Endodermal cell (in vitro differentiated cells): ENCODE data around the gene KIAA1217. TPM values are rescaled to one million over a fixed set of nuclear protein-coding genes. Genes with fewer than 3 reads are reported as not detected.
A peak's percentile ranks its signal among the peaks of the same experiment; 100 is the strongest.

ENCODE experiments used
- DNase-seq: peaks from one replicate; pipeline ENCODE4 v3.0.0-alpha.2; 2017
- H3K27ac ChIP-seq: 2 replicates; pipeline ENCODE4 v1.5.1; 2013; ENCODE audit warnings: mild to moderate bottlenecking, low read depth, low read length, moderate library complexity
- H3K27me3 ChIP-seq: 2 replicates; pipeline ENCODE4 v1.6.1; 2013; ENCODE audit warnings: mild to moderate bottlenecking, low read length, moderate library complexity; ENCODE audit not compliant: insufficient read depth, control insufficient read depth, poor library complexity, severe bottlenecking
- H3K36me3 ChIP-seq: 2 replicates; pipeline ENCODE4 v1.7.0; 2013; ENCODE audit warnings: mild to moderate bottlenecking, low read length, moderate library complexity; ENCODE audit not compliant: control insufficient read depth, insufficient read depth
- H3K4me1 ChIP-seq: one replicate; pipeline ENCODE4 v1.7.0; 2013; ENCODE audit warnings: low read length; ENCODE audit not compliant: control insufficient read depth, insufficient read depth
- H3K4me3 ChIP-seq: 2 replicates; pipeline ENCODE4 v1.5.1; 2013; ENCODE audit warnings: mild to moderate bottlenecking, low read length, moderate library complexity
- H3K9ac ChIP-seq: 2 replicates; pipeline ENCODE4 v1.6.1; 2013; ENCODE audit warnings: mild to moderate bottlenecking, low read length, moderate library complexity; ENCODE audit not compliant: poor library complexity, severe bottlenecking; ENCODE audit errors: extremely low read depth
- H3K9me3 ChIP-seq: 2 replicates; pipeline ENCODE4 v1.6.1; 2013; ENCODE audit warnings: mild to moderate bottlenecking, low read length, moderate library complexity; ENCODE audit not compliant: control insufficient read depth
- H3K27ac Mint-ChIP-seq: 2 replicates; pipeline ENCODE4 v1.8.0; 2020; ENCODE audit warnings: mixed read lengths
- H3K27me3 Mint-ChIP-seq: 2 replicates; pipeline ENCODE4 v1.8.0; 2021; ENCODE audit warnings: mild to moderate bottlenecking, mixed read lengths; ENCODE audit not compliant: insufficient read depth
- H3K36me3 Mint-ChIP-seq: 2 replicates; pipeline ENCODE4 v1.8.0; 2020; ENCODE audit warnings: low read depth, mixed read lengths
- H3K4me1 Mint-ChIP-seq: 2 replicates; pipeline ENCODE4 v1.8.0; 2020; ENCODE audit warnings: mixed read lengths
- H3K4me3 Mint-ChIP-seq: 2 replicates; pipeline ENCODE4 v1.8.0; 2020; ENCODE audit warnings: mild to moderate bottlenecking, moderate library complexity, mixed read lengths
- H3K9me3 Mint-ChIP-seq: 2 replicates; pipeline ENCODE4 v1.8.0; 2020; ENCODE audit warnings: mild to moderate bottlenecking, mixed read lengths
- CTCF ChIP-seq: fragments of 200-600 bp; sonication (generic); conservative IDR thresholded peaks from 2 replicates; pipeline ENCODE4 v1.5.0; 2021; ENCODE audit warnings: antibody characterized with exemption, mild to moderate bottlenecking
- WGBS, 2 experiments: methylation state at CpG; one replicate each; pipeline versions ENCODE4 v1.1.5 to v1.1.7; 2013; ENCODE audit warnings: missing lambda C conversion rate in 2 of 2, mixed read lengths in 1 of 2; ENCODE audit not compliant: insufficient coverage in 1 of 2, insufficient read length in 1 of 2; 5-methylcytosine and 5-hydroxymethylcytosine counted together
- total RNA-seq, 2 donors: library from RNA; stranded (reverse); fragmentation: NEBNext Ultra II Directional in 1 of 2; extraction: Animal tissue kit (Norgen Biotek cat#: 25700) in 1 of 2; gene quantifications; 2 replicates in 1 of 2; 3 replicates in 1 of 2; pipeline ENCODE4 v1.2.1, GENCODE V29; 2021

Gene KIAA1217
- total RNA-seq, 2 donors from 2014 or later: 25.4 to 27.2 TPM

- Mint-ChIP-seq H3K27ac (no peak overlapping the region), H3K9me3 (peaks cover 9% of the 10 kb centered on the region), H3K36me3 (peaks cover 14% of the 10 kb centered on the region), H3K4me1 (no peaks in the 10 kb centered on the region), H3K27me3 (no peaks in the 10 kb centered on the region), H3K4me3 (no peak overlapping the region)
- Histone ChIP-seq H3K4me3 (no peak overlapping the region), H3K9me3 (peaks cover 6% of the 10 kb centered on the region), H3K9ac (no peak overlapping the region), H3K4me1 (no peaks in the 10 kb centered on the region), H3K36me3 (peaks cover 17% of the 10 kb centered on the region), H3K27me3 (no peaks in the 10 kb centered on the region), H3K27ac (no peak overlapping the region)
- 86 to 90% methylated on average over 2 to 3 of the region's 3 CpGs for WGBS, 2 experiments
- no peak for TF ChIP-seq CTCF
- DNase-seq: no peak
Observed at GRCh38 chr10:24277277-24277676, 68.3 kb downstream of the KIAA1217 start.

- Histone ChIP-seq H3K4me1 (no peaks in the 10 kb centered on the region), H3K36me3 (peaks cover 17% of the 10 kb centered on the region), H3K27me3 (no peaks in the 10 kb centered on the region), H3K27ac (no peak overlapping the region), H3K4me3 (no peak overlapping the region), H3K9me3 (peaks cover 6% of the 10 kb centered on the region), H3K9ac (no peak overlapping the region)
- no peak overlapping the region for H3K4me3 Mint-ChIP-seq
- no peak for TF ChIP-seq CTCF
- H3K9me3 Mint-ChIP-seq: peaks cover 9% of the 10 kb centered on the region
- WGBS, 2 experiments: 92 to 94% methylated on average over 5 to 9 of the region's 9 CpGs
- peak overlapping the region; percentile 27 for H3K27ac Mint-ChIP-seq
- peaks cover 18% of the 10 kb centered on the region for H3K36me3 Mint-ChIP-seq
- DNase-seq: no peak
- no peaks in the 10 kb centered on the region for H3K4me1 Mint-ChIP-seq
- no peaks in the 10 kb centered on the region for H3K27me3 Mint-ChIP-seq
Observed at GRCh38 chr10:24277771-24278170, 68.8 kb downstream of the KIAA1217 start.

GRCh38 chr10:24278176-24278889, 69.4 kb downstream of the KIAA1217 start:
- Histone ChIP-seq H3K9ac (no peak overlapping the region), H3K27ac (no peak overlapping the region), H3K4me3 (no peak overlapping the region), H3K27me3 (no peaks in the 10 kb centered on the region), H3K36me3 (peaks cover 17% of the 10 kb centered on the region), H3K4me1 (no peaks in the 10 kb centered on the region), H3K9me3 (peaks cover 6% of the 10 kb centered on the region)
- peaks cover 18% of the 10 kb centered on the region for H3K36me3 Mint-ChIP-seq
- WGBS, 2 experiments: 83 to 92% methylated on average over 4 to 5 of the region's 5 CpGs
- no peak overlapping the region for H3K4me3 Mint-ChIP-seq
- peak overlapping the region; percentile 27 for H3K27ac Mint-ChIP-seq
- DNase-seq: no peak
- H3K27me3 Mint-ChIP-seq: no peaks in the 10 kb centered on the region
- no peak for TF ChIP-seq CTCF
- H3K4me1 Mint-ChIP-seq: no peaks in the 10 kb centered on the region
- H3K9me3 Mint-ChIP-seq: peaks cover 9% of the 10 kb centered on the region
